ENCODE results near the gene VAT1L.

GRCh38 chr16:78004517-78004916, 216.2 kb downstream of the VAT1L start:
- TF ChIP-seq CTCF (IDR thresholded peaks at IDR 0.05) (no peak), USF2 (IDR thresholded peaks at IDR 0.05; ENCODE audit: borderline replicate concordance, low read depth, low read length) (no peak), GABPA (IDR thresholded peaks at IDR 0.05; ENCODE audit: low read depth) (no peak), TAF1 (IDR thresholded peaks at IDR 0.05; ENCODE audit: borderline replicate concordance, low read depth, low read length) (no peak), RAD21 (IDR thresholded peaks at IDR 0.05; ENCODE audit: low read length) (no peak), NRF1 (IDR thresholded peaks at IDR 0.05; ENCODE audit: low read depth, low read length) (no peak), MEF2A (IDR thresholded peaks at IDR 0.05; ENCODE audit: borderline replicate concordance, low read depth) (no peak)
